ENCODE data around the gene CCDC201.

CCDC201 gene

GRCh38 chr7:45910855-45911254, 38.0 kb upstream of the CCDC201 start:
- H3K4me2 ChIP-seq (ENCODE audit: low read length): no peak overlapping the region
- no peak overlapping the region for H3K27ac ChIP-seq (ENCODE audit: low read depth, low read length)
- no peaks in the 10 kb centered on the region for H3F3A ChIP-seq (ENCODE audit: control insufficient read depth, insufficient read depth)
- H3K36me3 ChIP-seq (ENCODE audit: control insufficient read depth, low read length): no peaks in the 10 kb centered on the region
- no peaks in the 10 kb centered on the region for H3K9me2 ChIP-seq (replicated peaks; ENCODE audit: control insufficient read depth, low read length)
- H3K27me3 ChIP-seq (ENCODE audit: control insufficient read depth, low read length): 0 out of 2 replicates have a peak, but pooled peaks cover 6% of the 10 kb centered on the region
- H3K9me3 ChIP-seq (ENCODE audit: control insufficient read depth, insufficient read depth, low read length): no peaks in the 10 kb centered on the region
- no peaks in the 10 kb centered on the region for H3K79me2 ChIP-seq (ENCODE audit: control insufficient read depth, low read length)
- no peak for TF ChIP-seq EZH2phosphoT487 (IDR thresholded peaks at IDR 0.05; ENCODE audit: borderline replicate concordance, low read length)
- TF ChIP-seq CTCF (IDR thresholded peaks at IDR 0.05; ENCODE audit: low read depth, low read length, poor library complexity, severe bottlenecking): no peak
- H4K20me1 ChIP-seq (ENCODE audit: control insufficient read depth, insufficient read depth, low read depth, low read length): no peaks in the 10 kb centered on the region
- no peak overlapping the region for H3K4me3 ChIP-seq (ENCODE audit: low read length)
- H3K4me1 ChIP-seq (ENCODE audit: control insufficient read depth, low read length): no peaks in the 10 kb centered on the region

GRCh38 chr7:45909561-45909960, 36.7 kb upstream of the CCDC201 start:
- H3K9me3 ChIP-seq (ENCODE audit: control insufficient read depth, insufficient read depth, low read length): no peaks in the 10 kb centered on the region
- no peak overlapping the region for H3K4me3 ChIP-seq (ENCODE audit: low read length)
- H3K27me3 ChIP-seq (ENCODE audit: control insufficient read depth, low read length): peaks cover 6% of the 10 kb centered on the region; the same call in 1 of the 2 replicates
- H3K9me2 ChIP-seq (replicated peaks; ENCODE audit: control insufficient read depth, low read length): no peaks in the 10 kb centered on the region
- no peaks in the 10 kb centered on the region for H3F3A ChIP-seq (ENCODE audit: control insufficient read depth, insufficient read depth)
- H3K36me3 ChIP-seq (ENCODE audit: control insufficient read depth, low read length): no peaks in the 10 kb centered on the region
- H4K20me1 ChIP-seq (ENCODE audit: control insufficient read depth, insufficient read depth, low read depth, low read length): no peaks in the 10 kb centered on the region
- no peak overlapping the region for H3K27ac ChIP-seq (ENCODE audit: low read depth, low read length)
- TF ChIP-seq CTCF (IDR thresholded peaks at IDR 0.05; ENCODE audit: low read depth, low read length, poor library complexity, severe bottlenecking) (no peak), EZH2phosphoT487 (IDR thresholded peaks at IDR 0.05; ENCODE audit: borderline replicate concordance, low read length) (no peak)
- H3K4me1 ChIP-seq (ENCODE audit: control insufficient read depth, low read length): no peaks in the 10 kb centered on the region
- no peak overlapping the region for H3K4me2 ChIP-seq (ENCODE audit: low read length)
- no peaks in the 10 kb centered on the region for H3K79me2 ChIP-seq (ENCODE audit: control insufficient read depth, low read length)

GRCh38 chr7:45902820-45903219, 29.9 kb upstream of the CCDC201 start:
- no peaks in the 10 kb centered on the region for H3K36me3 ChIP-seq (ENCODE audit: control insufficient read depth, low read length)
- H3K27ac ChIP-seq (ENCODE audit: low read depth, low read length): no peak overlapping the region
- no peak overlapping the region for H3K4me3 ChIP-seq (ENCODE audit: low read length)
- H3K4me2 ChIP-seq (ENCODE audit: low read length): no peak overlapping the region
- H4K20me1 ChIP-seq (ENCODE audit: control insufficient read depth, insufficient read depth, low read depth, low read length): no peaks in the 10 kb centered on the region
- no peak for TF ChIP-seq EZH2phosphoT487 (IDR thresholded peaks at IDR 0.05; ENCODE audit: borderline replicate concordance, low read length)
- no peak for TF ChIP-seq CTCF (IDR thresholded peaks at IDR 0.05; ENCODE audit: low read depth, low read length, poor library complexity, severe bottlenecking)
- no peaks in the 10 kb centered on the region for H3K9me3 ChIP-seq (ENCODE audit: control insufficient read depth, insufficient read depth, low read length)
- H3F3A ChIP-seq (ENCODE audit: control insufficient read depth, insufficient read depth): no peaks in the 10 kb centered on the region
- H3K4me1 ChIP-seq (ENCODE audit: control insufficient read depth, low read length): no peaks in the 10 kb centered on the region
- H3K79me2 ChIP-seq (ENCODE audit: control insufficient read depth, low read length): no peaks in the 10 kb centered on the region
- H3K27me3 ChIP-seq (ENCODE audit: control insufficient read depth, low read length): peaks cover 10% of the 10 kb centered on the region
- no peaks in the 10 kb centered on the region for H3K9me2 ChIP-seq (replicated peaks; ENCODE audit: control insufficient read depth, low read length)

- H3K4me1 ChIP-seq (ENCODE audit: control insufficient read depth, low read length): no peaks in the 10 kb centered on the region
- no peaks in the 10 kb centered on the region for H4K20me1 ChIP-seq (ENCODE audit: control insufficient read depth, insufficient read depth, low read depth, low read length)
- H3K4me3 ChIP-seq (ENCODE audit: low read length): no peak overlapping the region
- no peak for TF ChIP-seq EZH2phosphoT487 (IDR thresholded peaks at IDR 0.05; ENCODE audit: borderline replicate concordance, low read length)
- TF ChIP-seq CTCF (IDR thresholded peaks at IDR 0.05; ENCODE audit: low read depth, low read length, poor library complexity, severe bottlenecking): no peak
- no peaks in the 10 kb centered on the region for H3K9me2 ChIP-seq (replicated peaks; ENCODE audit: control insufficient read depth, low read length)
- no peak overlapping the region for H3K4me2 ChIP-seq (ENCODE audit: low read length)
- no peaks in the 10 kb centered on the region for H3K9me3 ChIP-seq (ENCODE audit: control insufficient read depth, insufficient read depth, low read length)
- H3K27me3 ChIP-seq (ENCODE audit: control insufficient read depth, low read length): peaks cover 11% of the 10 kb centered on the region
- no peaks in the 10 kb centered on the region for H3K79me2 ChIP-seq (ENCODE audit: control insufficient read depth, low read length)
- H3K36me3 ChIP-seq (ENCODE audit: control insufficient read depth, low read length): no peaks in the 10 kb centered on the region
- no peak overlapping the region for H3K27ac ChIP-seq (ENCODE audit: low read depth, low read length)
- H3F3A ChIP-seq (ENCODE audit: control insufficient read depth, insufficient read depth): no peaks in the 10 kb centered on the region
Observed at GRCh38 chr7:45901566-45901965, 28.7 kb upstream of the CCDC201 start.

All from DOHH2 (cell line).